ENCODE measurements around the gene RPS6KA2. TPM values are rescaled to one million over a fixed set of nuclear protein-coding genes. Genes with fewer than 3 reads are reported as not detected.

Gene RPS6KA2
- total and polyA plus RNA-seq, 2 donors (not counting 3 experiments of a cell fraction or from before 2014, with no cell fraction given): 54.5 to 75.8 TPM

- intact Hi-C loops (cut with micrococcal nuclease) (loop anchor here (5.0 kb wide), 1 partner anchor 157 kb away; no protein-coding TSS in a partner anchor), dilution Hi-C loops (cut with MboI; ENCODE audit: extremely low pct_ligation_motif_present, low sequenced_read_pairs) (no loop called here)
- no peaks in the 10 kb centered on the region for H3K79me2 ChIP-seq (ENCODE audit: control insufficient read depth, insufficient read depth, low read length)
- no peaks in the 10 kb centered on the region for H3K9me1 ChIP-seq (replicated peaks; ENCODE audit: control insufficient read depth, extremely low read depth, insufficient read depth, low read length)
- no peaks in the 10 kb centered on the region for H3K9me3 ChIP-seq (replicated peaks; ENCODE audit: control insufficient read depth, insufficient read depth, low read length)
- no peak overlapping the region for H3K27ac ChIP-seq (ENCODE audit: insufficient read depth, low read depth, low read length)
- DNase-seq (ENCODE audit: low read depth, low spot score) (no peak), FAIRE-seq (no peak)
- ChIA-PET CTCF (interaction anchor here (0.7 kb wide), 1 partner anchor 8 kb away, joined by 3 read pairs; no protein-coding TSS in a partner anchor), POLR2A (no interaction called here)
- peaks cover 25% of the 10 kb centered on the region for H3K4me1 ChIP-seq (ENCODE audit: control insufficient read depth, extremely low read depth, insufficient read depth, low read length)
- no peak overlapping the region for H3K4me3 ChIP-seq (replicated peaks in 1 of 3; ENCODE audit: insufficient read depth in 1 of 3, low read depth in 1 of 3, low read length in 3 of 3)
- H3K36me3 ChIP-seq (ENCODE audit: control insufficient read depth in 2 of 2, extremely low read depth in 1 of 2, insufficient read depth in 2 of 2, low read length in 2 of 2): no peaks in the 10 kb centered on the region
- no peak overlapping the region for H2AFZ ChIP-seq (ENCODE audit: low read depth, low read length)
- no TSS peak for BruUV-seq (replicated peaks)
- no peaks in the 10 kb centered on the region for H4K20me1 ChIP-seq (replicated peaks; ENCODE audit: control insufficient read depth, extremely low read depth, insufficient read depth, low read length)
- H3K4me2 ChIP-seq (ENCODE audit: insufficient read depth, low read length): no peak overlapping the region
- no peaks in the 10 kb centered on the region for H3K27me3 ChIP-seq (ENCODE audit: control insufficient read depth in 2 of 2, insufficient read depth in 2 of 2, low read length in 2 of 2)
- no peak overlapping the region for H3K9ac ChIP-seq (replicated peaks; ENCODE audit: extremely low read depth, insufficient read depth, low read length)
- no peak for TF ChIP-seq EZH2 (IDR thresholded peaks at IDR 0.05; ENCODE audit: borderline replicate concordance, low read depth, low read length, severe bottlenecking)
- no peak for TF ChIP-seq FOS (IDR thresholded peaks at IDR 0.05; ENCODE audit: borderline replicate concordance, insufficient read depth, low read length)
- TF ChIP-seq, protein P1, sequence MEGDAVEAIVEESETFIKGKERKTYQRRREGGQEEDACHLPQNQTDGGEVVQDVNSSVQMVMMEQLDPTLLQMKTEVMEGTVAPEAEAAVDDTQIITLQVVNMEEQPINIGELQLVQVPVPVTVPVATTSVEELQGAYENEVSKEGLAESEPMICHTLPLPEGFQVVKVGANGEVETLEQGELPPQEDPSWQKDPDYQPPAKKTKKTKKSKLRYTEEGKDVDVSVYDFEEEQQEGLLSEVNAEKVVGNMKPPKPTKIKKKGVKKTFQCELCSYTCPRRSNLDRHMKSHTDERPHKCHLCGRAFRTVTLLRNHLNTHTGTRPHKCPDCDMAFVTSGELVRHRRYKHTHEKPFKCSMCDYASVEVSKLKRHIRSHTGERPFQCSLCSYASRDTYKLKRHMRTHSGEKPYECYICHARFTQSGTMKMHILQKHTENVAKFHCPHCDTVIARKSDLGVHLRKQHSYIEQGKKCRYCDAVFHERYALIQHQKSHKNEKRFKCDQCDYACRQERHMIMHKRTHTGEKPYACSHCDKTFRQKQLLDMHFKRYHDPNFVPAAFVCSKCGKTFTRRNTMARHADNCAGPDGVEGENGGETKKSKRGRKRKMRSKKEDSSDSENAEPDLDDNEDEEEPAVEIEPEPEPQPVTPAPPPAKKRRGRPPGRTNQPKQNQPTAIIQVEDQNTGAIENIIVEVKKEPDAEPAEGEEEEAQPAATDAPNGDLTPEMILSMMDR (IDR thresholded peaks at IDR 0.05; ENCODE audit: extremely low read depth in 1 of 2, insufficient read depth in 1 of 2, low read depth in 1 of 2, low read length in 2 of 2): no peak
- no peak for TF ChIP-seq JUN (IDR thresholded peaks at IDR 0.05; ENCODE audit: borderline replicate concordance, insufficient read depth, insufficient read length, low read depth)
- TF ChIP-seq MYC (IDR thresholded peaks at IDR 0.05; ENCODE audit: low read depth, low read length): no peak
- TF ChIP-seq, protein P2, sequence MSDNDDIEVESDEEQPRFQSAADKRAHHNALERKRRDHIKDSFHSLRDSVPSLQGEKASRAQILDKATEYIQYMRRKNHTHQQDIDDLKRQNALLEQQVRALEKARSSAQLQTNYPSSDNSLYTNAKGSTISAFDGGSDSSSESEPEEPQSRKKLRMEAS (IDR thresholded peaks at IDR 0.05; ENCODE audit: insufficient read depth, insufficient read length): no peak
- TF ChIP-seq POLR2AphosphoS5 (IDR thresholded peaks at IDR 0.05; ENCODE audit: insufficient read depth, low read depth, low read length): no peak
- no peak for TF ChIP-seq POLR2A (IDR thresholded peaks at IDR 0.05; ENCODE audit: low read depth, low read length)
- no peak for TF ChIP-seq GATA2 (IDR thresholded peaks at IDR 0.05; ENCODE audit: insufficient read depth, insufficient read length, low read depth, low read length)
Observed at GRCh38 chr6:166644681-166645080, 17.6 kb upstream of the RPS6KA2 start.

All from endothelial cell of umbilical vein (primary cell).